NCI-H748 (cell line): ENCODE results near the gene ATG16L1.
"Not testable (repeated sequence)": the region's sequence is repeated elsewhere in the genome, so short reads cannot be mapped to it uniquely, and the experiment has no call there.

Experiments used
- DNase-seq: peaks from one replicate; lab custom pipeline; 2025; ENCODE audit not compliant: unreplicated experiment; lab: John Stamatoyannopoulos, UW

ATG16L1 gene

GRCh38 chr2:233329489-233330135, 78.1 kb downstream of the ATG16L1 start:
- peak; percentile 70 for DNase-seq

GRCh38 chr2:233331536-233331935, 80.1 kb downstream of the ATG16L1 start:
- no peak for DNase-seq

- DNase-seq: no peak
These were observed 80.7 kb downstream of the ATG16L1 start for GRCh38 chr2:233332125-233332524.

- DNase-seq: no peak
These were observed 83.4 kb downstream of the ATG16L1 start for GRCh38 chr2:233334915-233335314.

- not testable (repeated sequence) for DNase-seq
These were observed 84.6 kb downstream of the ATG16L1 start for GRCh38 chr2:233336091-233336490.

- no peak for DNase-seq
These were observed 85.1 kb downstream of the ATG16L1 start for GRCh38 chr2:233336541-233336940.

GRCh38 chr2:233338046-233338445, 86.6 kb downstream of the ATG16L1 start:
- DNase-seq: no peak

- DNase-seq: no peak
These were observed 87.4 kb downstream of the ATG16L1 start for GRCh38 chr2:233338812-233339368.

- DNase-seq: no peak
These were observed 88.0 kb downstream of the ATG16L1 start for GRCh38 chr2:233339427-233339826.

GRCh38 chr2:233341296-233341695, 89.8 kb downstream of the ATG16L1 start:
- DNase-seq: no peak

GRCh38 chr2:233342301-233342700, 90.8 kb downstream of the ATG16L1 start:
- no peak for DNase-seq

- DNase-seq: no peak
These were observed 91.8 kb downstream of the ATG16L1 start for GRCh38 chr2:233343171-233343705.
